ENCODE measurements around the gene SAYSD1.

The SAYSD1 gene

GRCh38 chr6:39061588-39061987 is 53.4 kb downstream of the SAYSD1 start:
- TF ChIP-seq EZH2 (IDR thresholded peaks at IDR 0.05; ENCODE audit: borderline replicate concordance, low read depth, low read length, severe bottlenecking) (no peak), CTCF (IDR thresholded peaks at IDR 0.05; ENCODE audit: borderline replicate concordance, extremely low read depth, low read length, poor library complexity, severe bottlenecking) (no peak)
- no peaks in the 10 kb centered on the region for H3K4me1 ChIP-seq (ENCODE audit: insufficient read depth, low read length)
- ATAC-seq (ENCODE audit: insufficient read depth, low read depth) (no peak), DNase-seq (no peak)
- no peaks in the 10 kb centered on the region for H3K9me3 ChIP-seq (ENCODE audit: insufficient read depth, low read length, severe bottlenecking)
- H4K20me1 ChIP-seq (ENCODE audit: insufficient read depth, low read length), result peaks cover 11% of the 10 kb centered on the region
- H3K79me2 ChIP-seq (ENCODE audit: insufficient read depth, low read length), result no peaks in the 10 kb centered on the region
- H3K36me3 ChIP-seq (ENCODE audit: insufficient read depth, low read length), result peaks cover 18% of the 10 kb centered on the region; the same call in 1 of the 2 replicates
- H3K27me3 ChIP-seq (ENCODE audit: insufficient read depth, low read length, poor library complexity), result no peaks in the 10 kb centered on the region
- no peak overlapping the region for H2AFZ ChIP-seq (ENCODE audit: low read depth, low read length)
- H3K4me3 ChIP-seq (ENCODE audit: low read depth in 1 of 2, low read length in 2 of 2), result no peak overlapping the region
- no peak overlapping the region for H3K9ac ChIP-seq (ENCODE audit: low read depth, low read length)
- H3K4me2 ChIP-seq (ENCODE audit: insufficient read depth, low read length), result no peak overlapping the region
- no peak overlapping the region for H3K27ac ChIP-seq (ENCODE audit: low read length)

- no peak overlapping the region for H3K27ac ChIP-seq (ENCODE audit: low read length)
- H3K4me3 ChIP-seq (ENCODE audit: low read depth in 1 of 2, low read length in 2 of 2), result no peak overlapping the region
- no peaks in the 10 kb centered on the region for H3K27me3 ChIP-seq (ENCODE audit: insufficient read depth, low read length, poor library complexity)
- no peaks in the 10 kb centered on the region for H3K9me3 ChIP-seq (ENCODE audit: insufficient read depth, low read length, severe bottlenecking)
- no peak overlapping the region for H3K4me2 ChIP-seq (ENCODE audit: insufficient read depth, low read length)
- no peak for TF ChIP-seq EZH2 (IDR thresholded peaks at IDR 0.05; ENCODE audit: borderline replicate concordance, low read depth, low read length, severe bottlenecking)
- TF ChIP-seq CTCF (IDR thresholded peaks at IDR 0.05; ENCODE audit: borderline replicate concordance, extremely low read depth, low read length, poor library complexity, severe bottlenecking), result no peak
- peaks cover 11% of the 10 kb centered on the region for H4K20me1 ChIP-seq (ENCODE audit: insufficient read depth, low read length)
- H3K36me3 ChIP-seq (ENCODE audit: insufficient read depth, low read length), result peaks cover 18% of the 10 kb centered on the region; the same call in 1 of the 2 replicates
- no peaks in the 10 kb centered on the region for H3K79me2 ChIP-seq (ENCODE audit: insufficient read depth, low read length)
- no peak overlapping the region for H2AFZ ChIP-seq (ENCODE audit: low read depth, low read length)
- ATAC-seq (ENCODE audit: insufficient read depth, low read depth), result no peak
- no peak for DNase-seq
- H3K4me1 ChIP-seq (ENCODE audit: insufficient read depth, low read length), result no peaks in the 10 kb centered on the region
- no peak overlapping the region for H3K9ac ChIP-seq (ENCODE audit: low read depth, low read length)
Measured at GRCh38 chr6:39061182-39061581, 53.8 kb downstream of the SAYSD1 start.

DNA sequence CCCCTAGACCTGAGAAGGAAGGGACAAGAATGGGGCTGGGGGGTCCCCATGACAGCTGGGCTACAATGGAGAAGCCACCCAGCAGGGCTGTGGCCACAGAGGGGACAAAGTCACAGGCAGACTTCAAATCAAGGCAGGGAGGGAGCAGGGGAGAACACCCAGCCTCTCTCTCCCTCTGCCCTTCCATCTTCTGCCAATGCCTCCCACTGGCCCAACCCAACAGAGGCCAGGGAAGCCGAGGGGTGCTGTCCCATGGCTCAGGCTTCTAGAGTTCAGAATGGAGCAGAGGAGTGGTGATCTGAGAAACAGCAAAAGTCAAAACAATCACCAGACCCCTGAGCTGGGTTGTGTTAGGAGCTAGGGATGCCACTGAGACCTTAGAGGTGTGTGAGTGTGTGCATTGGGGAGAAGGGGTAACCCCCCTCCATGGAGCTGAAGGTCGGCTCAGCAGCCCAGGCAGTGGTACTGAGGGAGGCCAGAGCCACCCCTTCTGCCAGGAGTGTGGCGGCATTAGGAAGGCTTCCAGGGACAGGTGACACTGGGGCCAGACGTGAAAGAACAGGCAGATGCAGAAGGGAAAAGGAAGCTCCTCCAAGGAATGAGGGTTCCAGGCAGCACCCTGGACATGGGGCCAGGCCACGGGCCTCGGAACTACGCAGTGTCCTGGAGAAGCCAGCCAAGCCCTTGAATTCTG is 54.4 kb downstream of the SAYSD1 start:
- Histone ChIP-seq H3K36me3 (ENCODE audit: insufficient read depth, low read length) (peaks cover 17% of the 10 kb centered on the region; the same call in 1 of the 2 replicates), H3K27ac (ENCODE audit: low read length) (no peak overlapping the region), H3K9me3 (ENCODE audit: insufficient read depth, low read length, severe bottlenecking) (no peaks in the 10 kb centered on the region), H3K4me1 (ENCODE audit: insufficient read depth, low read length) (no peaks in the 10 kb centered on the region), H3K4me3 (ENCODE audit: low read depth in 1 of 2, low read length in 2 of 2) (no peak overlapping the region), H4K20me1 (ENCODE audit: insufficient read depth, low read length) (peaks cover 11% of the 10 kb centered on the region), H3K9ac (ENCODE audit: low read depth, low read length) (no peak overlapping the region), H2AFZ (ENCODE audit: low read depth, low read length) (no peak overlapping the region), H3K79me2 (ENCODE audit: insufficient read depth, low read length) (no peaks in the 10 kb centered on the region), H3K4me2 (ENCODE audit: insufficient read depth, low read length) (no peak overlapping the region), H3K27me3 (ENCODE audit: insufficient read depth, low read length, poor library complexity) (no peaks in the 10 kb centered on the region)
- DNase-seq, result no peak
- TF ChIP-seq CTCF (IDR thresholded peaks at IDR 0.05; ENCODE audit: borderline replicate concordance, extremely low read depth, low read length, poor library complexity, severe bottlenecking), result no peak
- no peak for ATAC-seq (ENCODE audit: insufficient read depth, low read depth)

All from DND-41 (cell line).